Kidney epithelial cell (primary cell): ENCODE measurements around the gene MLN. TPM values are rescaled to one million over a fixed set of nuclear protein-coding genes. Genes with fewer than 3 reads are reported as not detected.
A peak's percentile ranks its signal among the peaks of the same experiment; 100 is the strongest.

ENCODE experiments used
- DNase-seq: peaks from one replicate; pipeline ENCODE4 v3.0.0-alpha.2; 2010; ENCODE audit warnings: low read depth
- H3K27me3 ChIP-seq: 2 replicates; pipeline ENCODE4 v1.6.0; 2011; ENCODE audit warnings: low read length; ENCODE audit not compliant: control insufficient read depth, insufficient read depth
- H3K36me3 ChIP-seq: 2 replicates; pipeline ENCODE4 v1.5.1; 2011; ENCODE audit warnings: low read length; ENCODE audit not compliant: control insufficient read depth, insufficient read depth
- H3K4me3 ChIP-seq: 2 replicates; pipeline ENCODE4 v1.5.1; 2011; ENCODE audit warnings: low read depth, mild to moderate bottlenecking, control low read depth, low read length
- CTCF ChIP-seq: IDR thresholded peaks from 2 replicates; pipeline ENCODE4 v1.5.1; 2011; ENCODE audit warnings: mild to moderate bottlenecking, moderate library complexity, low read length, control low read depth, inconsistent platforms; ENCODE audit not compliant: insufficient read depth, poor library complexity, severe bottlenecking
- total RNA-seq: library from RNA; depleted of rRNA; stranded (reverse); fragments of >200 nt; gene quantifications from 2 replicates; pipeline ENCODE4 v1.2.3, GENCODE V29; 2015

The MLN gene
- total RNA-seq, 1 donor from 2014 or later: not detected

GRCh38 chr6:33824461-33825154, 20.8 kb upstream of the MLN start:
- Histone ChIP-seq H3K27me3 (peaks cover 28% of the 10 kb centered on the region), H3K36me3 (no peaks in the 10 kb centered on the region), H3K4me3 (no peak overlapping the region)
- no peak for DNase-seq
- no peak for TF ChIP-seq CTCF

- H3K4me3 ChIP-seq: no peak overlapping the region
- no peaks in the 10 kb centered on the region for H3K36me3 ChIP-seq
- TF ChIP-seq CTCF: no peak
- no peak for DNase-seq
- peaks cover 23% of the 10 kb centered on the region for H3K27me3 ChIP-seq
Measured at GRCh38 chr6:33823806-33824205, 20.0 kb upstream of the MLN start.

GRCh38 chr6:33822575-33823395, 19.0 kb upstream of the MLN start:
- peak; percentile 29 for TF ChIP-seq CTCF
- DNase-seq: no peak
- H3K36me3 ChIP-seq: no peaks in the 10 kb centered on the region
- peaks cover 21% of the 10 kb centered on the region for H3K27me3 ChIP-seq
- no peak overlapping the region for H3K4me3 ChIP-seq

GRCh38 chr6:33820784-33821520, 17.1 kb upstream of the MLN start:
- no peak for TF ChIP-seq CTCF
- no peak for DNase-seq
- Histone ChIP-seq H3K36me3 (no peaks in the 10 kb centered on the region), H3K27me3 (peaks cover 20% of the 10 kb centered on the region), H3K4me3 (no peak overlapping the region)

GRCh38 chr6:33820243-33820642, 16.4 kb upstream of the MLN start:
- peaks cover 24% of the 10 kb centered on the region for H3K27me3 ChIP-seq
- H3K4me3 ChIP-seq: no peak overlapping the region
- no peak for DNase-seq
- TF ChIP-seq CTCF: no peak
- H3K36me3 ChIP-seq: no peaks in the 10 kb centered on the region
